ENCODE data around the gene FLT1.

- TF ChIP-seq POLR2A (IDR thresholded peaks at IDR 0.05; ENCODE audit: low read depth) = no peak
- no peak for TF ChIP-seq CTCF (IDR thresholded peaks at IDR 0.05)
Measured at GRCh38 chr13:28489524-28489931, 5.4 kb downstream of the FLT1 start.

All from esophagus muscularis mucosa (tissue), 3 donors.